SH-SY5Y (cell line): ENCODE results near the gene GLOD5.

Source experiments
- GATA2 ChIP-seq: IDR thresholded peaks from 2 replicates; pipeline ENCODE4 v1.6.1; 2011; ENCODE audit warnings: mild to moderate bottlenecking, low read depth, low read length
- GATA3 ChIP-seq: IDR thresholded peaks from 2 replicates; pipeline ENCODE4 v1.6.1; 2011; ENCODE audit warnings: low read depth, mild to moderate bottlenecking, low read length, moderate library complexity

DNA sequence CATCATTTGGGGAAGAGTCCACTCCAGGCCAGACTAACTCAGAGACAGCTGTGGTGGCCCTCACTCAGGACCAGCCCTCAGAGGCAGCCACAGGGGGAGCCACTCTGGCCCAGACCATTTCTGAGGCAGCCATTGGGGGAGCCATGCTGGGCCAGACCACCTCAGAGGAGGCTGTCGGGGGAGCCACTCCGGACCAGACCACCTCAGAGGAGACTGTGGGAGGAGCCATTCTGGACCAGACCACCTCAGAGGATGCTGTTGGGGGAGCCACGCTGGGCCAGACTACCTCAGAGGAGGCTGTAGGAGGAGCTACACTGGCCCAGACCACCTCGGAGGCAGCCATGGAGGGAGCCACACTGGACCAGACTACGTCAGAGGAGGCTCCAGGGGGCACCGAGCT, 61.5 kb downstream of the GLOD5 start:
- TF ChIP-seq GATA2 (no peak), GATA3 (no peak)
